Loucy (cell line): ENCODE data around the gene SH3PXD2A.

ENCODE experiments used
- H2AFZ ChIP-seq: fragments of 200-600 bp; sonication (generic); 2 replicates; pipeline ENCODE4 v1.6.0; 2016; ENCODE audit warnings: antibody characterized with exemption, mild to moderate bottlenecking, low read length, moderate library complexity
- H3F3A ChIP-seq: fragments of 200-600 bp; 2 replicates; pipeline ENCODE4 v1.6.0; 2016; ENCODE audit warnings: antibody characterized with exemption, low read depth, mild to moderate bottlenecking
- H3K27me3 ChIP-seq: fragments of 200-600 bp; sonication (generic); 2 replicates; pipeline ENCODE4 v1.6.1; 2014; ENCODE audit warnings: low read length, mild to moderate bottlenecking; ENCODE audit not compliant: insufficient read depth, poor library complexity, severe bottlenecking
- H3K36me3 ChIP-seq: fragments of 200-600 bp; sonication (generic); 2 replicates; pipeline ENCODE4 v1.6.1; 2016; ENCODE audit warnings: low read length; ENCODE audit not compliant: insufficient read depth
- H3K4me1 ChIP-seq: fragments of 200-600 bp; sonication (generic); 2 replicates; pipeline ENCODE4 v1.5.1; 2014; ENCODE audit warnings: low read length, mild to moderate bottlenecking; ENCODE audit not compliant: insufficient read depth, poor library complexity, severe bottlenecking
- H3K4me2 ChIP-seq: fragments of 200-600 bp; sonication (generic); 2 replicates; pipeline ENCODE4 v1.6.0; 2014; ENCODE audit warnings: antibody characterized with exemption, low read length, low read depth, mild to moderate bottlenecking; ENCODE audit not compliant: poor library complexity, severe bottlenecking
- H3K4me3 ChIP-seq: fragments of 200-600 bp; sonication (generic); 2 replicates; pipeline ENCODE4 v1.5.1; 2014; ENCODE audit warnings: low read length, mild to moderate bottlenecking, mixed read lengths; ENCODE audit not compliant: poor library complexity, severe bottlenecking
- H3K79me2 ChIP-seq: fragments of 200-600 bp; sonication (generic); 2 replicates; pipeline ENCODE4 v1.6.1; 2014; ENCODE audit warnings: low read length; ENCODE audit not compliant: insufficient read depth
- H3K9ac ChIP-seq: fragments of 200-600 bp; sonication (generic); 2 replicates; pipeline ENCODE4 v1.6.0; 2014; ENCODE audit warnings: mild to moderate bottlenecking, low read depth, low read length, moderate library complexity; ENCODE audit not compliant: poor library complexity, severe bottlenecking
- H3K9me2 ChIP-seq: fragments of 200-600 bp; sonication (generic); replicated peaks from 2 replicates; pipeline ENCODE4 v1.6.1; 2016; ENCODE audit warnings: low read depth, low read length, mixed read lengths
- H3K9me3 ChIP-seq: fragments of 200-600 bp; sonication (generic); 2 replicates; pipeline ENCODE4 v1.6.1; 2014; ENCODE audit warnings: mild to moderate bottlenecking, antibody characterized with exemption, low read length, low read depth; ENCODE audit not compliant: insufficient read depth
- H4K20me1 ChIP-seq: fragments of 200-600 bp; sonication (generic); 2 replicates; pipeline ENCODE4 v1.6.0; 2014; ENCODE audit warnings: antibody characterized with exemption, low read length, mild to moderate bottlenecking; ENCODE audit not compliant: insufficient read depth, poor library complexity, severe bottlenecking
- EZH2phosphoT487 ChIP-seq: fragments of 200-600 bp; IDR thresholded peaks from 2 replicates; pipeline ENCODE4 v1.6.1; 2018; ENCODE audit warnings: antibody characterized with exemption, mild to moderate bottlenecking, moderate library complexity, borderline replicate concordance
- TF ChIP-seq, protein P1 (sequence below): fragments of 200-600 bp; sonication (generic); conservative IDR thresholded peaks from 2 replicates; pipeline ENCODE4 v1.5.1; 2014; ENCODE audit warnings: mild to moderate bottlenecking, antibody characterized with exemption, low read length

SH3PXD2A gene

DNA sequence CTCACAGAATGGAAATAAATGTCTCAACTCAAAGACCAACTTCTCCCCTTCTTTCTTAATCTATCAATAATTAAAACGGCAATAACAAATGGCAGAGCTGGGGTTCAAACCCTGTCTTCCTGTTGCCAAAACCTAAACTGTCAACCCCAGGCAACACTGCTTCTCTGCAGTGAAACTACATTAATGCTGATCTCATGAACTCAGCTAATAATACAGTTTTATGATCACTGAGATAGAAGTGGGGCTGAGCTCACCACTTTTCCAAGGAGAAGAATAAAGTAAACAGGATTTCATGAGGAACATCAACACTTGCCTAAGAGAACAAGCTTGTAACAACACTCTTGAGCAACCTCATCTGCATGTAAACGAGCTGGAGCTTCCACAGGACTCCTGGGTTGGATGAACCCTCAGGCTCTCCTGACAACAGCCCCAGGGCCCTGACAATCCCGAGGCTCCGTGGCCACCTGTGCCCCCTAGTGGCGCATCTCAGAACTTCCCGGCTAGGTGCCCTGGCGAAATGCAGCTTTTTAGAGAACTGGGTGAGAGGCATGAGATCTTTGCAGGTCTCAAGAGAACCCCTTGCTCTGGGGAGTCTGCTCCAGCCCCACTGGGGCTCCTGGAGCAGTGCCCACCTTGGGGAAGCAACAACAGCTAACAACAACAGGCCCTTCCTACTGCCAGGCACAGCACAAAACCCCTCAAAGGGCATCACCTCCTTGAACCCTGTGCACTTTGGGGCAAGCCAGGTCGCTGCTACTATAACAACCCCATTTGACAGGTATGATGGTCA, 169.3 kb downstream of the SH3PXD2A start:
- Histone ChIP-seq H3K36me3 (no peaks in the 10 kb centered on the region), H3K4me1 (no peaks in the 10 kb centered on the region), H4K20me1 (no peaks in the 10 kb centered on the region), H3K9me2 (no peaks in the 10 kb centered on the region), H3K79me2 (no peaks in the 10 kb centered on the region), H3K9me3 (no peaks in the 10 kb centered on the region), H2AFZ (no peak overlapping the region), H3K9ac (no peak overlapping the region), H3F3A (no peaks in the 10 kb centered on the region), H3K4me2 (no peak overlapping the region), H3K27me3 (no peaks in the 10 kb centered on the region), H3K4me3 (no peak overlapping the region)
- TF ChIP-seq EZH2phosphoT487, result no peak
- TF ChIP-seq, protein P1, sequence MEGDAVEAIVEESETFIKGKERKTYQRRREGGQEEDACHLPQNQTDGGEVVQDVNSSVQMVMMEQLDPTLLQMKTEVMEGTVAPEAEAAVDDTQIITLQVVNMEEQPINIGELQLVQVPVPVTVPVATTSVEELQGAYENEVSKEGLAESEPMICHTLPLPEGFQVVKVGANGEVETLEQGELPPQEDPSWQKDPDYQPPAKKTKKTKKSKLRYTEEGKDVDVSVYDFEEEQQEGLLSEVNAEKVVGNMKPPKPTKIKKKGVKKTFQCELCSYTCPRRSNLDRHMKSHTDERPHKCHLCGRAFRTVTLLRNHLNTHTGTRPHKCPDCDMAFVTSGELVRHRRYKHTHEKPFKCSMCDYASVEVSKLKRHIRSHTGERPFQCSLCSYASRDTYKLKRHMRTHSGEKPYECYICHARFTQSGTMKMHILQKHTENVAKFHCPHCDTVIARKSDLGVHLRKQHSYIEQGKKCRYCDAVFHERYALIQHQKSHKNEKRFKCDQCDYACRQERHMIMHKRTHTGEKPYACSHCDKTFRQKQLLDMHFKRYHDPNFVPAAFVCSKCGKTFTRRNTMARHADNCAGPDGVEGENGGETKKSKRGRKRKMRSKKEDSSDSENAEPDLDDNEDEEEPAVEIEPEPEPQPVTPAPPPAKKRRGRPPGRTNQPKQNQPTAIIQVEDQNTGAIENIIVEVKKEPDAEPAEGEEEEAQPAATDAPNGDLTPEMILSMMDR, result peak; percentile 93

DNA sequence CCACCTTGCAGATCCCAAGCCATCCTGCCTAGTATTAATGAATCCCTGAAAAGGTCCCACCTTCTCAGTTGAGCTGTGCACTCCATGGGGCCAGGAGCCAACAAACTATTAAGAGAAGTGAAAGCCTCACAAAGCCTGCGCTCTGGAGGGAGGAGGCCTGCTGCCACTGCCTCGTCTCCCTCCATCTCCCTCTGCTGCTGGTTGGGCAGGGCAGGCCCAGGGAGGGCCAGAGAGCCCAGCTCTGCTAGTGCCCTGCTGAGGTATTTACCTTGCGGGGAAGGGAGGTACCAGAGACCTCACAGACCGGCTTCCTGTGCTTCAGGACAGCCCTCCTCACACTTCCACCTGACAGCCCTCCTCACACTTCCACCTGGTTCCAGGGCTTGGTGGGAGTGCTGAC, 171.5 kb downstream of the SH3PXD2A start:
- no peaks in the 10 kb centered on the region for H4K20me1 ChIP-seq

DNA sequence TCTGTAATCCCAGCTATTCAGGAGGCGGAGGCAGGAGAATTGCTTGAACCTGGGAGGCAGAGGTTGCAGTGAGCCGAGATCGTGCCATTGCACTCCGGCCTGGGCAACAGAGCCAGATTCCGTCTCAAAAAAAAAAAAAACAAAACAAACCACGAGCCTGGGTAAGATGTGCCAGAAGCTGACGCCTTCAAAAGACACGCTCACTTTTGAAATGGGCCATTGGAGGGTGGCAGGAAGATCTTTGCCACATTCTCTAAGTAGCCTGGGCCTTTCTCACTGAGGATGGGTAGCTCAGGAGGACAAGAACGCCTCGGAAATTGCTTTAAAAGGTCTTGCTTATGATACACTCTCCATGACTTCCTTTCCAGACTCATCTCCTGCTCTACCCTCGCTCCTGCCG, 172.7 kb downstream of the SH3PXD2A start:
- no peaks in the 10 kb centered on the region for H3K36me3 ChIP-seq
- H3K4me1 ChIP-seq, result no peaks in the 10 kb centered on the region
- no peaks in the 10 kb centered on the region for H3F3A ChIP-seq
- H3K79me2 ChIP-seq, result no peaks in the 10 kb centered on the region
- no peaks in the 10 kb centered on the region for H3K9me2 ChIP-seq
- no peaks in the 10 kb centered on the region for H4K20me1 ChIP-seq
- no peak overlapping the region for H3K9ac ChIP-seq
- no peaks in the 10 kb centered on the region for H3K9me3 ChIP-seq
- H2AFZ ChIP-seq, result no peak overlapping the region
- TF ChIP-seq EZH2phosphoT487, result no peak
- TF ChIP-seq, protein P1, result no peak
- no peaks in the 10 kb centered on the region for H3K27me3 ChIP-seq
- H3K4me3 ChIP-seq, result no peak overlapping the region
- no peak overlapping the region for H3K4me2 ChIP-seq

More for the DNA sequence above, 171.5 kb downstream of the SH3PXD2A start:
- no peaks in the 10 kb centered on the region for H3F3A ChIP-seq
- no peak overlapping the region for H2AFZ ChIP-seq
- H3K4me1 ChIP-seq, result no peaks in the 10 kb centered on the region
- no peaks in the 10 kb centered on the region for H3K9me2 ChIP-seq
- no peaks in the 10 kb centered on the region for H3K79me2 ChIP-seq
- no peaks in the 10 kb centered on the region for H3K27me3 ChIP-seq
- TF ChIP-seq, protein P1, result no peak
- no peak for TF ChIP-seq EZH2phosphoT487
- no peaks in the 10 kb centered on the region for H3K9me3 ChIP-seq
- no peaks in the 10 kb centered on the region for H3K36me3 ChIP-seq
- H3K4me3 ChIP-seq, result no peak overlapping the region
- H3K4me2 ChIP-seq, result no peak overlapping the region
- no peak overlapping the region for H3K9ac ChIP-seq
